HG03196 (cell line): ENCODE measurements around the gene DBF4B.
A peak's percentile ranks its signal among the peaks of the same experiment; 100 is the strongest.
"Not testable (repeated sequence)": the region's sequence is repeated elsewhere in the genome, so short reads cannot be mapped to it uniquely, and the experiment has no call there.

Experiments used
- ATAC-seq: cut with Tn5 transposase; IDR thresholded peaks from one replicate; pipeline ENCODE4 v1.9.1; 2021; ENCODE audit not compliant: unreplicated experiment

Gene DBF4B

GRCh38 chr17:44708401-44709263 is at the start of gene DBF4B:
TSS of gene DBF4B (plus strand) at chr17:44708665. CDS start at chr17:44708821, 156 bp downstream.
- ATAC-seq = no peak

GRCh38 chr17:44661835-44662234 is 46.6 kb upstream of the DBF4B start:
- ATAC-seq = no peak

GRCh38 chr17:44663095-44663494 is 45.4 kb upstream of the DBF4B start:
- no peak for ATAC-seq

- ATAC-seq = no peak
Observed at GRCh38 chr17:44664867-44665266, 43.6 kb upstream of the DBF4B start.

- ATAC-seq = no peak
Observed at GRCh38 chr17:44666006-44666405, 42.5 kb upstream of the DBF4B start.

GRCh38 chr17:44672479-44673093 is 35.9 kb upstream of the DBF4B start:
- ATAC-seq = no peak

GRCh38 chr17:44673893-44674292 is 34.6 kb upstream of the DBF4B start:
- no peak for ATAC-seq

- ATAC-seq = no peak
Observed at GRCh38 chr17:44677136-44677535, 31.3 kb upstream of the DBF4B start.

- ATAC-seq = not testable (repeated sequence)
Observed at GRCh38 chr17:44683303-44683702, 25.2 kb upstream of the DBF4B start.

GRCh38 chr17:44687756-44688155 is 20.7 kb upstream of the DBF4B start:
- ATAC-seq = no peak

GRCh38 chr17:44688200-44688599 is 20.3 kb upstream of the DBF4B start:
- no peak for ATAC-seq

- ATAC-seq = no peak
Observed at GRCh38 chr17:44688675-44689476, 19.6 kb upstream of the DBF4B start.

- ATAC-seq = peak; percentile 90
Observed at GRCh38 chr17:44689477-44690217, 18.8 kb upstream of the DBF4B start, which contains the start of gene CCDC43. TSS of gene CCDC43 (minus strand) at chr17:44689776. CDS start at chr17:44689753, 23 bp downstream.

GRCh38 chr17:44690746-44691306 is 17.6 kb upstream of the DBF4B start:
- ATAC-seq = not testable (repeated sequence)

- no peak for ATAC-seq
Observed at GRCh38 chr17:44693609-44694008, 14.9 kb upstream of the DBF4B start.

- ATAC-seq = not testable (repeated sequence)
Observed at GRCh38 chr17:44700288-44700687, 8.2 kb upstream of the DBF4B start.

GRCh38 chr17:44707755-44708400 is 587 bp upstream of the DBF4B start:
- no peak for ATAC-seq

- no peak for ATAC-seq
Observed at GRCh38 chr17:44719444-44719843, 11.0 kb downstream of the DBF4B start.

- ATAC-seq = no peak
Observed at GRCh38 chr17:44722254-44722653, 13.8 kb downstream of the DBF4B start.

- ATAC-seq = not testable (repeated sequence)
Observed at GRCh38 chr17:44726121-44726520, 17.7 kb downstream of the DBF4B start.
